Activated CD4-positive, CD25-positive, alpha-beta regulatory T cell (primary cell): ENCODE measurements around the gene KIRREL2.
"Not testable (repeated sequence)": the region's sequence is repeated elsewhere in the genome, so short reads cannot be mapped to it uniquely, and the experiment has no call there.

Experiments
- DNase-seq, 4 experiments: peaks; one replicate each; lab custom pipeline; 2025; lab: John Stamatoyannopoulos, UW

KIRREL2 gene

DNA sequence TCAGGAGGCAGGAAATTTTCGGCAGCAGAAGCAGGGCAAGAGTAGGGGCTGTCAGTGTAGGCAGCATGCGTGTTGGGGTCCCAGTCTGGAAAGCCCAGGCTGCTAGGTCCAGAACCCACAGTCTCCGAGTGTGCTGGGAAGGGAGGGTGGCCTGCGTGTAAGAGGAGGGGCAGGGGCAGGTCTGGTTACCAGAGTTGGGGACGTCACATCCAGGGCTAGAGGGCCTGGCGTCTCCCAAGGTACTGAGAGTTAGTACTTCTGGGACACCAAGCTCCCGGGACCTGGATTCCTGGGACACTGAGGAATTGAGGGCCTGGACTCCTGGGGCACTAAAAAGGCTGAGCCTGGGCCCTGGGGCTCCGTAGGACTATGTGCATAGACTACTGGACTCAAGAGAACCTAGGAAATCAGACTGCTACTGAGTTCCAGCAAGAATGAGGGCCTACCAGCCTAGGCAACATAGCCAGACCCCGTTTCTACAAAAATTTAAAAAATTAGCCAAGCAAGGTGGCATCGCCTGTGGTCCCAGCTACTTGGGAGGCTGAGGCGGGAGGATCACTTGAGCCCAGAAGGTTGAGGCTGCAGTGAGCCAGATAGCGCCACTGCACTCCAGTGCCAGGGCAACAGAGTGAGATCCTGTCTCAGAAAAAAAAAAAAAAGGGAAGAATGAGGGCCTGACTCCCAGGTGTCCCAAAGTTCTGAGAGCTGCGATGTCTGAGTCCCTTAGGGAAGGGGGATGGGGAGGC is 41.2 kb downstream of the KIRREL2 start:
- DNase-seq = no peak

DNA sequence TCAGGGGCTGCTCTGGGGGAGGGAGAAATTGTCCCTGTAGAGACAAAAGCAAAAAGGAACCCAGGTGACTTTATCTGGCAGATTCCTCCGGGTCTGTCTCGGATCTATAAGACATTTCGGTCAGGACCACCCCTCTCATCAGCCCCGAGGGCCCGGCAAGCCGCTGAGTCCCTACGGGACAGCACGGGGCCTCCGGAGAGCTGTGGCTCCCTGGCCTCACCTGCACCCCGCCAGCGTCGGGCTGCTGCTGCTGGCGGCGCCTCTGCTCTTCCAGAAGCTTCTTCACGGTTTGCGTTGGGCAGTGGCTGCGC is 41.7 kb downstream of the KIRREL2 start:
- DNase-seq = no peak

DNA sequence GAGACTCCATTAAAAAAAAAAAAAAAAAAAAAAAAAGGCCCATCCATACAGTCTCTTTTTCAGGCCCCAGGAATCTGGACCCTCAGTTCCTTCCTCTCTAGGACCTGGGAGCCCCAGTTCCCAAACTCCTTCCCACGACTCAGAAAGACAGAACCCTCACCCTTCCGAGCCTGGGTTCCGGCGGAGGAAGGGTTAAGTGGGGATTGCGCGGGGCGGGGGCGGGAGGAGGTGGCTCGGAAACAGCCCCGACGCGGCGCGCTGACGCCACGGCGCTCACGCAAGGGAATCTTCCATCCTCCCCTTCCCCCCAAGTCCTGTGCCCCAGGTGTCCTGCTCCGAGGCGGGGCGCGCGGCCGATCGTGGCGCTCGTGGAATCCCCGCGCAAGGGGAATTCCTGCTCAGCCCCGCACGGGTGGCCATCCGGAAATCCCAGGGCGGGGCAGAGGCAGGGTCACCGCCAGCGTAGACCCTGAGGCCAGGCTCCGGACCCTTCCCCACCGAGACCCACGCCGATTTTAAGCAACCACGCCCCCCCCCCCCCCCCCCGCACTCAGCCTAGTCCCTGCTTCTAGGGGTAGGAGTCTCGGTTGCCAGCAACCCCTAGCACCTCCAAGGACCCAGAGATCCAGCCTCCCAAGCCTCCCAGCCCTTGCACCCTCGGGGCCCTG is 43.0 kb downstream of the KIRREL2 start:
- DNase-seq = peak; percentile 64 to 83 (median 75)

DNA sequence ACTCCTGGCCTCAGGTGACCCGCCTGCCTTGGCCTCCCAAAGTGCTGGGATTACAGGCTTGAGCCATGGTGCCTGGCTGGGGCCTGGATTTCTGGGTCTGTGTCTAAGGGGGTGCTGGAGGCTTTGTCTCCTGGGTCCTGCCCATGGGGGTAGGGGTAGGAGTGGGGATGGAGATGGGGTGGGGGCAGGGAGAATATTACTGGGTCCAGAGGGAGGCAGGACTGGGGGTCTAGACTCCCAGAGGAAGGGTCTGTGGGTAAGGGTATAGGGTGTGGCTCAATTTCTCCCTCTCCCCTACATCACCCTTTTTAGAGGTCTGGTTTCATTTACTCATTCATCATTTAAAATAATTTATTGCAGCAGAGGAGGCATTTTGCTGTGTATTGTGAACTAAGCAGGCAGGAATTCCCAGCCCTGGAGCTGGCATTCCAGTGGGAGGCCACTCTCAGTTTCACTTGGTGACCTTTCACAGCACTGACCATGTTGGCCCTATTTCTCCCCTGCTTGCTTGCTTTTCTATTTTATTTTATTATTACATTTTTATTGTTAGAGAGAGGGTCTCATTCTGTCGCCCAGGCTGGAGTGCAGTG is 44.4 kb downstream of the KIRREL2 start:
- DNase-seq = no peak

DNA sequence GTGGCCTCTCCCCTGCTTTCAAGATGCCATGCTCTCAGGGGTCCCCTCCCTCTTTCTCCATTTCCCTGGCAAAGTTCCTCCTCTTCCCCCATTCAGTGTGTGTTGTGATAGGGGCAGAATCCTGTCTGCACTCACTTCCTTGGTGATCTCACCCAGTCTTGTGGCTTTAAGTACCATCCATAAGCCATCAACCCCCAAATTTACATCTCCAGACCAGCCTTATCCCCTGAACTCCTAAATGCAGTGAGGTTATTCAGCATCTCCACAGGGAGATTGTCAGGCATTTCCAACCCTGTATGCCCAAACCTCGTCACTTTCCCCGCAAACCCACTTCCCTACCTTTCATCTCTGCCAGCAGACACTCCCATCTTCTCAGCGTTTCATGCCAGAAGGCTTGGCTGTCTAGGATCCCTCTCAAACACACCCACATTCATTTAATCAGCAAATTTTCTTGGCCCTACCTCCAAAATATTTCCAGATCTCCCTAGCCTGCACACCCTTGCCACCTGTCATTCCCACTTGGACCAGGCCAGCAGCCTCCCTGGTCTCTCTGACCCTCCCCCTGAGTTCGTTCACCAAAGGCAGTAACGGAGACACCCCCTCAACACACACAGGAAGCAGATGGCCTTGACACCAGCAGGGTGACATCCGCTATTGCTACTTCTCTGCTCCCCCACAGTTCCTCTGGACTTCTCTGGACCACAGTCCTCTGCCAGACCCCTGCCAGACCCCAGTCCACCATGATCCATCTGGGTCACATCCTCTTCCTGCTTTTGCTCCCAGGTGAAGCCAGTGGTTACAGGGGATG is 45.3 kb downstream of the KIRREL2 start, which contains the start of gene HCST:
TSS of gene HCST (plus strand) at position 676 of the 808 bp plus-strand sequence. CDS start at position 741, 65 bp downstream.
- no peak for DNase-seq

DNA sequence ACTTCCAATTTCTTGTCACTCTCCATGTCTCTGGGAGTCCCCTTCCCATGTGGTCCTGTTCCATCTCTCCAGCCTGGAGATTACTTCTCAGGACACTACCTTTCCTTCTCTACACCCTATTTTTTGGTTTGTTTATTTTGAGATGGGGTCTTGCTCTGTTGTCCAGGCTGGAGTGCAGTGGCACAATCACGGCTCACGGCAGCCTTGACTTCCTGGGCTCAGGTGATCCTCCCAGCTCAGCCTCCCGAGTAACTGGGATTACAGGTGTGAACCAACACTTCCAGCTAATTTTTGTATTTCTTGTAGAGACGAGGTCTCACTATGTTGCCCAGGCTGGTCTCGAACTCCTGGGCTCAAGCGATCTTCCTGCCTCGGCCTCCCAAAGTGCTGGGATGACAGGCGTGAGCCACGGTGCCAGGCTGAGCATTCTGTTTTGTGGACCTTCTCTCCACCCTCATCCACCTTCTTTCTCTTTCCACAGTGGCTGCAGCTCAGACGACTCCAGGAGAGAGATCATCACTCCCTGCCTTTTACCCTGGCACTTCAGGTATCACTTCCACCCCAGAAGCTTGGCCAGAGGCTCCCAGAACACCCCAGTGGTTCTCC is 46.3 kb downstream of the KIRREL2 start:
- no peak for DNase-seq

DNA sequence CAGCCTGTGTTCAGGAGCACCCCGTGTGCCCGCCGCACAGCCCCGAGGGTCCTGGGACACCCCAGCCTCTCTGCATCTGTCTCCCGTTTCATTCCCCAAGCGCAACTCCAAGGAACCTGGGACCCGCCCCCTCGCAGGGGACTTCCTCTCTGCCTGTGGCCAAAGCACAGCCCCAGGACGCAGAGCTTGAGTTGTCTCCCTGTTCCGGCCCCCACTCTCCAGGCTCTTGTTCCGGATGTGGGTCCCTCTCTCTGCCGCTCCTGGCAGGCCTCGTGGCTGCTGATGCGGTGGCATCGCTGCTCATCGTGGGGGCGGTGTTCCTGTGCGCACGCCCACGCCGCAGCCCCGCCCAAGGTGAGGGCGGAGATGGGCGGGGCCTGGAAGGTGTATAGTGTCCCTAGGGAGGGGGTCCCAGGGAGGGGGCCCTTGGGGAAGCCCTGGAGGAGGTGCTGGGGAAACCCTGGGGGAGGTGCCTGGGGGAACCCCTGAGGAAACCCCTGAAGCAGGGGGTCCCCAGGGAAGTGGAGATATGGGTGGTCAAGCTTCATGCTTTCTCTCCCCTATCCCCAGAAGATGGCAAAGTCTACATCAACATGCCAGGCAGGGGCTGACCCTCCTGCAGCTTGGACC is 47.0 kb downstream of the KIRREL2 start:
- DNase-seq = peak; percentile 56 to 86 (median 74)

DNA sequence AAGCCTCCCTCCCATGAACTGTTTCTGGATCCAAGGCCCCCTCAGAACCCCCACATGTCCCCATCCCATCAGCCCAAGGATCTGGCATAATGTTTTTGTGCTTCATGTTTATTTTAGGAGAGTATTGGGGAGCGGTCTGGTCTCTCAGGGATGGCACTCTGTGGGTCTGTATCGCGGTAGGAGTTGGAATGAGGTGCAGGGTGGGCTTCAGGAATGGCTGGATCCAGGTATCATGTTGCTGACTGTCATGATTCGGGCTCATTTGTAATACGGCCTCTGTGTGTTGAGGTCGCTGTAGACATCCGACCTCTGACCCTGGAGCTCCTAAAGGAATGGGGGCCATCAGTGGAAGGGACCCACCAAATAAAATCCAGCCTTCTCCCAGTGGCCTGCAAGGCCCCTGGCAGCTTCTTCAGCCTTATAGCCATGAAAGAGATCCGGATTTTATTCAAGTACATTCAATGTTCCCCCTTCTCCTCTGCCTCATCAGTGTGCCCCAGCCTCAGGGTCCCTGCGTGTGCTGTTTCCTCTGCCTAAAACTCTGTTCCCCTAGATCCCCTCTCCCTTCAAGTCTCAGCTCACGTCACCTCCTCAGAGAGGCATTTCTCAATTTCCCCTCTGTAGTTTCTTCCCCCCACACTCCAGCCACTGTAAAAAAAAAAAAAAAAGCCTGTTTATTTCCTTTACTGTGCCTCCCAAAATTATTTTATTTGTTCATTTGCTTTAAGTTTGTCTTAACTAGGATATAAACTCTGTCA is 47.8 kb downstream of the KIRREL2 start:
- no peak for DNase-seq

DNA sequence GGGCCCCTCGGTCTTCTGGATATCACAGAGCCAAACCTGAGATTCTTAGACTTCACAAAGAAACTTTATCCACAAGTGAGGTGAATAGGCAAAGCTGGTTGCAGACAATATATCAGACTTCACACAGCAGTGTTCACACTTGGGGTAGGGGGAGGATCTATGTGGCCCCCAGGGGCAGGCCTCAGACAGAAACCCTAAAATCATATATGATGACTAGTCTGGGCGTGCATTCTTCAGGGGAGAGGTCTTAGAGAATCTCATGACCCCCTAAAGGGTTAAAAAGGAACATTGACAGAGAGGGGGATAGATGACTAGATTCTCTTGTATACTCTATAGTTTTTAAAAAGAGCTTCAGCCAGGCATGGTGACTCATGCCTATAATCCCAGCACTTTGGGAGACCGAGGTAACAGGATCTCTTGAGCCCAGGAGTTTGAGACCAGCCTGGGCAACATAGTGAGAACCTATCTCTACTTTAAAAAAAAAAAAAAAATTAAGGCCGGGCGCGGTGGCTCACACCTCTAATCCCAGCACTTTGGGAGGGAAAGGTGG is 48.5 kb downstream of the KIRREL2 start:
- no peak for DNase-seq

DNA sequence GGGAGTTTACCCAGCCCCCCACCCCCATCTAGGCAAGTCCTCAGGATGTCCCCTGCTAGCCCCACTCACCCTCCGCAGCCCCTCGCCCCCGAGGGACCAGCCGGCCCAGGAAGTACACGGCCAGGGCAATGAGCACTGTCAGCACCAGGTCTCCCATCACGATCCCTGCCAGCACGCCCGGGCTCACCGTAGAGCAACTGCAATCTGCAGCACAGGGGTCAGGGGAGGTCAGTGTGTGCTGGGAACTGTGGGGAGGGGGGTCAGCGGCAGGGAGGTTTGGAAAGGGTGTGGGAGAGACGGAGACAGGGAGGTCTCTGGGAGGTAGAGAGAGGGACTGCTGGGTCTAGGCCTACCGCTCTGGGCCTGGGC is 50.6 kb downstream of the KIRREL2 start:
- no peak for DNase-seq

DNA sequence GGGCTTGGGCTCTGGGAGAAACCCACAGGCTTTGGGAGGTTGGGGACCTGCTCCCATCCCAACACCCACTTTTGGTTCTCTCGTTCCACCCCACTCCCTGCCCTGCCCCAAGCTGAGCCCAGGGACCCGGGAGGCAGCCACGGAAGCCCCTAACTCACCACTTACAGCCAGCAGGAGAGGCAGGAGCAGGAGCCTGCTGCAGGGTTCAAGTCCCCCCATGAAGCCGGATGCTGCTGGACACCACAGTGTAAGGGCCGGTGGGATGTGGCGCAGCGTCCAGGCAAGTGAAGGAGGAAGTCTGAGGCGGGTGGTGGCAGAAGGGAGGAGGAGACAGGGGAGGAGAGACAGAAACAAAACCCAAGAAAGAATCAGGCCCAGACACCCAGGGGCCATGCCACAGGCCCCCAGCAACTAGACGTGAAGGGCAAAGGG is 51.3 kb downstream of the KIRREL2 start, which contains the start of gene TYROBP:
TSS of gene TYROBP (minus strand) at position 286 of the 432 bp plus-strand sequence. CDS start at position 219, 67 bp downstream.
- DNase-seq = no peak

DNA sequence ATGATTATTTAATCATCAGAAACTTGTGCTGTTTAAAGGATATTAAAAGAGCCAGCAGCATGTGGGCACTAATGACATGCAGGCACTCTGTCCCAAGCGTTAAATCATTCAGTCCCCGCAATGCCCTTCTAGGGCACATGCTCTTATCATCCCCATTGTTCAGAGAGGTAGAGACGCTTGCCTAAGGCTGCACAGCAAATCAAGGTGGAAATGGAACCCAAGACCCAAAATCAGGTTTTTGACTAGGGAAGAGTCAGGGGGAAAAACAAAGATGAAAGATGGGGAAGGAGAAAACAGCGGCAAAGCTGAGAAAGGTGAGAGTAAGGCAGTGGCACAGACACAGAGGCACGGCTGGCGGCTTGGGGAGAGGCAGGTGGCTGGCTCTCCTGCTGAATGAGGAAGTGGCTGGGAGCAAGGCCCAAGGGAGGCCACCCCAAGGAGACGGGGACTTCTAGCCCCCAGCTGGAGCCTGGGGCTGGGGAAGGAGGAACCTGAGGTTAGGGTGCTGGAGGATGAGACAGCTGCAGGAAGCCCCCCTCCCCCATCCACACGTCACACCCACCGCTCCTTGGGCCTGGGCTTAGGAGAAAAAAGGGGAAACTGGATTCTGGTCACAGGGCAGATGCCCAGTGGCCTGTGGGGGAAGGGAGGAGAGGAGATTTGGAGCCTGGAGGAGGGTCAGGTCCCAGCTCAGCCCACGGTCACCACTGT is 52.4 kb downstream of the KIRREL2 start:
- no peak for DNase-seq

DNA sequence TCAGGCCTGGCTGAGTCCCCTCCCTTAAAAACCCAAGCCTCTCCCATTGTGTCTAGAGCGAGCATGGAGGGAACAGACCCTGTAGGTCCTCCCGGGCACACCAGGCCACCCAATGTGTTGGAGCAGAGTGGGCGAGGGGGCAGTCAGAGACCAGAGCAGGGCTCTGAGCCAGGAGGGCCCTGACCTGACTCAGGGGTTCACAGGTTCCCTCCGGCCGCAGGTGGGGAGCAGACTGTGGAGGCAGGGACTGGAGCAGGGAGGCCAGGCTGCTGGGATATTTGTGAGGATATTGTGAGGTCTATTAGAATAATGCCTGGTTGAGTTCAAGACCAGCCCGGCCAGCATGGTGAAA is 52.9 kb downstream of the KIRREL2 start:
- no peak for DNase-seq

DNA sequence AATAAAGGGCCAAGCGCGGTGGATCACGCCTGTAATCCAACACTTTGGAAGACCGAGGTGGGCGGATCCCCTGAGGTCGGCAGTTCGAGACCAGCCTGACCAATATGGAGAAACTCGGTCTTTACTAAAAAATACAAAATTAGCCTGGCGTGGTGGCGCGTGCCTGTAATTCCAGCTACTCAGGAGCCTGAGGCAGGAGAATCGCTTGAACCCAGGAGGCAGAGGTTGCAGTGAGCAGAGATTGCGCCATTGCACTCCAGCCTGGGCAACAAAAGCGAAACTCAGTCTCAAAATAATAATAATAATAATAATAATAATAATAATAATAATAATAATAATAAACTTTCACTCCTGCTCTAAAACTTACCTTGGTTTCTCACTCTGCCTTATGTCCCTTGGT is 53.6 kb downstream of the KIRREL2 start:
- DNase-seq = not testable (repeated sequence)

DNA sequence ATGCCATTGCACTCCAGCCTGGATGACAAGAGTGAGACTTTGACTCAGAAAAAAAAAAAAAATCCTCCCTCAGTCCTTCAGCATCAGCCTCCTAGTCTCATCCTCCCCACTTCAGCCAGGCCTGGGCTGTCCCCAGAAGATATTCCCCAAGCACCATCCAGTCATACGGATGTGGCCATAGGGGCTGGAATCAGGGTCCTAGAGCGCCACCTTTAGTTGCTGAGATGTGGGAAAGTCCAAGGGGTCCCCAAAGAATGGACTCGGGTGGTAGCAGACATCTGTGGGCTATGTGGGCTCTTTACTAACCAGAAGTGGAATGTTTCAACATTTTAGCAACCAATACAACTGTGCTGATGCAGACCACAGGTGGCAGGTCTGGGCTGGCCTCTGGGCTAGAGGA is 54.5 kb downstream of the KIRREL2 start:
- no peak for DNase-seq

DNA sequence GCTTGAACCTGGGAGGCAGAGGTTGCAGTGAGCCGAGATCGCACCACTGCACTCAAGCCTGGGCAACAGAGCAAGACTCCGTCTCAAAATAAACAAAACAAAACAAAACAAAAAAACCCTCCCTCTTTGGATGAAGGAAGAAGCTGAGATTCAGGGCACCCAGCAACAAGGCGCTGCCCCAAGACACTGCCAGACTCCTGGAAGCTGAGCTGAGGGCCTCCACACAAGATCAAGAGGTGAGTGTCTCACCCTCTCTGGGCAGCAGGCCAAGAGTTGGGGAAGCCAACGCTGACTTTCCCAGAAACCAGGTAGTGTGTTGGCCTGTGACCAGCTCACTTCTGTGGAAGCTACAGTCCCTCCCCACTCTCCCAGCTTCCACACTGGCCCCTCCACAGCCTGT is 55.1 kb downstream of the KIRREL2 start:
- no peak for DNase-seq

DNA sequence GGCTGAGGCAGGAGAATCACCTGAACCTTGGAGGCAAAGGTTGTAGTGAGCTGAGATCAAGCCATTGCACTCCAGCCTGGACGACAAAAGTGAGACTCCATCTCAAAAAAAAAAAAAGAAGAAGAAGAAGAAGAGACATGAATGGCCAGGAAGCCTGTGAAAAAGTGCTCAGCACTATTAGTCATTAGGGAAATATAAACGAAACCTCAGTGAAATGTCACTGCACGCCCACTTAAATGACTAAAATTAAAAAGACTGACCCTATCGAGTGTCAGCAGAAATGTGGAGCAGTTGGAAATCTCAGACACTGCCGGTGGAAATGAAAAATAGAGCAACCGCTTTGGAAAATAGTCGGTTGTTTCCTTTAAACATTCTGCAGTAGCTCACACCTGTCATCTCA is 56.9 kb downstream of the KIRREL2 start:
- DNase-seq = no peak

DNA sequence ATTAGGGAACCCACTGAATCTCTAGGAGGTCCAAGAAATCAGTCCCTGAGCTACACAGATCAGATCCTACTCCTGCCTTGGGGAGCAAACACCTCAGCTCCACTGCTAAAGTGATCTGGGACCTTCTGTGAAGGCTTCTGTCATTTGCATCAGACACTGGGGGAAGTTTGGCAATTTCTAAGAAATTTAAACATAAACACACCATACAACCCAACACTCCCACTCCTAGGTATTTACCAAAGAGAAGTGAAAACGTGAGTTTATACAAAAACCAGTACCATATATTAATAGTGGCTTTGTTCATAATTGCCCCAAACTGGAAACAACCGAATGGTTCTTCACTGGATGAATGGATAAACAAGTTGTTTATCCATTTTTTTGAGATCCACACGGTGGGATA is 58.7 kb downstream of the KIRREL2 start:
- no peak for DNase-seq
